Adipose tissue (tissue), 3 donors: ENCODE results near the gene GSK3A. TPM values are rescaled to one million over a fixed set of nuclear protein-coding genes. Genes with fewer than 3 reads are reported as not detected.
"Not testable (repeated sequence)": the region's sequence is repeated elsewhere in the genome, so short reads cannot be mapped to it uniquely, and the experiment has no call there.

Experiments used
- H3K27ac ChIP-seq: one replicate; pipeline ENCODE4 v1.5.1; 2013; ENCODE audit warnings: low read depth, low read length
- WGBS, 3 donors: extraction: QIAGEN DNeasy Blood & Tissue Kit; methylation state at CpG; one replicate each; pipeline ENCODE4 v1.1.7; 2013; 5-methylcytosine and 5-hydroxymethylcytosine counted together
- polyA plus RNA-seq, 3 donors: library from polyadenylated mRNA; stranded (reverse); fragments of 200-250 nt; gene quantifications; one replicate each; pipeline ENCODE4 v1.2.3, GENCODE V29; 2013
- donor health status: healthy with polysubstance abuse.
- donor health status: Bipolar disorder and iron deficiency.
- donor health status: healthy.

Gene GSK3A
- polyA plus RNA-seq, 3 donors, result 20.9 to 53.8 (median 37.3) TPM

DNA sequence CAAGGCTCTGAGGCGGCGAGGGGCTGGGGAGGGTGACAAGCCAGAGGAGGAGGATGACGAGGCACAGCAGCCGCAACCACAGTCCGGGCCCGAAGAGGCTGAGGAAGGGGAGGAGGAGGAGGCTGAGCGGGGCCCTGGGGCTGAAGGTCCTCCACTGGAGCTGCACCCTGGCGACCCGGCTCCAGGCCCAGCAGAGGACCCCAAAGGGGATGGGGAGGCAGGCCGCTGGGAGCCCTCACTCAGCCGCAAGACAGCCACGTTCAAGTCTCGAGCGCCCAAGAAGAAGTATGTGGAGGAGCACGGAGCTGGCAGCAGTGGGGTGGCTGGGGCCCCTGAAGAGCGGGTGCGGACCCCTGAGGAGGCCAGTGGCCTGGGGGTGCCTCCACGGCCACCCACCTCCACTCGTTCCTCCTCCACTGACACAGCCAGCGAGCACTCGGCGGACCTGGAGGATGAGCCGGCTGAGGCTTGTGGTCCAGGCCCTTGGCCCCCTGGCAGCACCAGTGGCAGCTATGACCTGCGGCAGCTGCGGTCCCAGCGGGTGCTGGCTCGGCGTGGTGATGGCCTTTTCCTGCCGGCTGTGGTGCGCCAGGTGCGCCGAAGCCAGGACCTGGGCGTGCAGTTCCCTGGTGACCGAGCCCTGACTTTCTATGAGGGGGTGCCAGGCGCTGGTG, 29.6 kb upstream of the GSK3A start:
- no peak overlapping the region for H3K27ac ChIP-seq
- WGBS, 3 donors, result 85 to 90% (median 89%) methylated on average over 33 to 35 of the region's 35 CpGs

DNA sequence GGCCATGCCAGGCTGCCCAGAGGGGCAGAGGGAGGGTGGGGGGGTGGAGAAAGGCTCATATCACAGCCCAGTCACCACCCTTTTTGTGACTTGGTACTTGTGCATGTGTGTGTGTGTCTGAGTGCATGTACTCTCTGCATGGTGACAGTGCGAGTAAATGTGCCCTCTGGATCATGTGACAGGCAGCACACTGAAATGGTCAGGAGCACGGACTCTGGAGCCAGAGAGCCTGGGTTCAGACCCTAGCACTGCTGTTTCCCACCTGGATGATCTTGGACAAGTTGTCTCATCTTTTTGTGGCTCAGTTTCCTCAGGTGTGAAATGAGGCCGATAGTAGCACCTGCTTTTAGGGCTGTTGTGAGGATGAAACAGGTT, 28.6 kb upstream of the GSK3A start:
- WGBS, 3 donors, result 46 to 65% (median 54%) methylated on average over 3 of the region's 3 CpGs

DNA sequence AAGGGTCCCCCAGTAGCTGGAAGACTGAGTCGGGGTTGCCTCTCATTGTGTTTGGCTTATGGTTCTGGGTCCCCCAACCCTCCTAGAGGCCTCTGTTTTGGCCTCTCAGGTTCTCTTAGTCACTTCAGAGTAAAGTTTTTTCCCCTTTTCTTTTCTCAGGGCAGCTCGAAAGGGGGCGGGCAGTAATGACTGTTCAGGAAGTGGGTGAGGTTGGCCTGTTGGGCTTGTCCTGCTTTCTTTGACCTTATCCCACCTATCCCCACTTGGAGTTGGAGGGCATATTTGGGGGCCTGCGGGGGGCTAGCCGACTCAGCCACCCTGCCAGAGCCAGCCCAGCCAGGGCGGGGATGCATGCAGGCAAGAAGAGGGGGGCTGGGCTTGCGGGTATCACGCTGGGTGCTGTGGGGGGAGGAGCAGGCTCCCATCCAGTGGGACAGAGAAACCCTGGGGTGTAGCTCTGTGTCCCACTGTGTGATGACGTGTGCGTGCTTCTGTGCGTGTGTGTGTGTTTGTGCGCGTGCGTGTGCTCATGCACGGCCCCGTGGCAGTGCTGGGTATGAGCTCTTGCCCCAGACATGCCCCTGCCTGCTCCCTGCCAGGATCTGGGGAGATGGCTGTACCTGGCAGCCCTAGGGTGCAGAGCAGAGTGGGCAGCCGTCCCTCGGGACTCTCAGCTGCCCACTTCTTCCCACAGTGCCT, 28.1 kb upstream of the GSK3A start:
- 6 to 9% (median 6%) methylated on average over 16 to 18 of the region's 18 CpGs for WGBS, 3 donors
- peak overlapping the region; percentile 45 for H3K27ac ChIP-seq

More for the DNA sequence above, 28.6 kb upstream of the GSK3A start:
- no peak overlapping the region for H3K27ac ChIP-seq

DNA sequence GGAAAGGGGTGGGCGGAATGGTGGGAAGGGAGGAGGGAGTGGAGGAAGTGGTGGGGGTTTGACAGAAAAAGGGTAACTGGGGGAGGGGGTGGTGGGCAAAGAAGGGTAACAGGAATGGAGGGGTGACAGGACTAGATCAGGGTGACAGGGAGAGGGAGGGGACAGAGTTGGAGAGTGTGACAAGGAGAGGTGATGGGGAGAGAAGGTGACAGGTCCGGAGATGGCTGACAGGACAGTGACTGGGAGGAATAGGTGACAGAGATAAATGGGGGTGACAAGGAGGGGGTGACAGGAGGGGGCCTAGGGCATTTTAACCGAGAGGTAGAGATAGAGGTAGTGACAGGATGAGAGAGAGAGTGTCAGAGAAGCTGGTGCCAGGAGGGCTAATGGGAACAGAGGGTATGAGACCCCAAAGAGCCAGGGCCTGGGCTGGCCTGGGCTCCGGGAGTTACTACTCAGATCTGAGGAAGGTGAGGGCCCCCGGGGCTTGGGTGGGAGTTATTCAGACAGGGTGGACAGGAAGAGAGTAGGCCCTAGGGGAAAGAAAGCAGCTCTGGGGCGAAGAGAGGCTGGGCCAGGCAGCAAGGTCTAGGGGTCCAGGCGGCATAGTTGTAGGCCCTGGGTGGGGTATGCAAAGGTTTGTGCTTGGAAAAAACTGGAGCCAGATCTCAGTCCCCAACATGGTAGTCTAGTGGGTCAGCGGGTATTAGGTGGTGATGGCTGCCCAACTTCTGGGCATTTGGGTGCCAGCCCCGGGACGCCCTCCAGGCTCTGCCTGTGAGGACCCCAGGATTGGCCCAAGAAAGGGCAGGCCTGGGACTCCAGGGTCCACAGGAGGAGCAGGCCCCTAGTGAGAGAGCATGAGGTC, 27.3 kb upstream of the GSK3A start:
- peak overlapping the region; percentile 45 for H3K27ac ChIP-seq
- 26 to 31% (median 31%) methylated on average over 10 of the region's 10 CpGs for WGBS, 3 donors

DNA sequence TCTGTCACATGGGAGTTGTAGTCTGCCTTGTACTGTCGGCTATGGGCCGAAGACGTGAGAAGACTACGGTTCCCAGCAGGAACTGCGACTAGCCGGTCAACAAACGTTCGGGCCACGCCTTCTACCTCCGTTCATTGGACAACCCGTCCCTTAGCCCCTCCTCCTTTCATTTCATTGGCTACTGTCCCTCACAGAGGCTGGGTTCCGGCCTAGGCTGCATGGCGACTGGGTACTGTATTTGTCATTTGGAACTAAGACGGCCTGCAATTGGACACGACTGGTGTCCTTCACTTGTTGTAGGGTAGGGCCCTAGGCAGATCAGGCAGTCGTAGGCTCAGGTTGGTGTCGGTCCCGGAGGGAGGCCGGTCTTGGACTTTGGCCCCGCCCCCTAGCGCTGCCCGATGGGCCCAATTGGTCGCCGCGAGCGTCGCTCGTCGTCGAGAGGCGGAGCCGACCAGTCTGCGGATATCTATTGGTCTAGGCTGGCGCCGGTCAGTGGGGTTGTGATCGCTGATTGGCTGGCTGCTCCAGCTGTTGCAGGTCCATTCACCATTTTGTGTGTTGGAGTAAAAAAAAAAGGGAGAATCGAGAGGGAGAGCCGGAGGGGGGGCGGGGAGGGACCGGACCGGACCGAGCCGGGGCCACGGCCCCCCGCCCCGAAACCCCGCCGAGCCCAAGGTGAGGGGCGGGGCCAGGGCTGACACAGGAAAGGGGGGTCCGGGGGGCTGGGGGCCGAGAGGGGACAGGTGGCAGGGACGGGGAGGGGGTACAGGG, 26.5 kb upstream of the GSK3A start, which contains the start of gene CIC:
Gene CIC (plus strand): TSS at position 549 of the 774 bp plus-strand sequence. CDS start 2,532 bp downstream, outside the sequence.
- H3K27ac ChIP-seq, result peak within 1 kb of the TSS; percentile 75
- 0 to 1% (median 0%) methylated on average over 42 to 52 of the region's 52 CpGs for WGBS, 3 donors

DNA sequence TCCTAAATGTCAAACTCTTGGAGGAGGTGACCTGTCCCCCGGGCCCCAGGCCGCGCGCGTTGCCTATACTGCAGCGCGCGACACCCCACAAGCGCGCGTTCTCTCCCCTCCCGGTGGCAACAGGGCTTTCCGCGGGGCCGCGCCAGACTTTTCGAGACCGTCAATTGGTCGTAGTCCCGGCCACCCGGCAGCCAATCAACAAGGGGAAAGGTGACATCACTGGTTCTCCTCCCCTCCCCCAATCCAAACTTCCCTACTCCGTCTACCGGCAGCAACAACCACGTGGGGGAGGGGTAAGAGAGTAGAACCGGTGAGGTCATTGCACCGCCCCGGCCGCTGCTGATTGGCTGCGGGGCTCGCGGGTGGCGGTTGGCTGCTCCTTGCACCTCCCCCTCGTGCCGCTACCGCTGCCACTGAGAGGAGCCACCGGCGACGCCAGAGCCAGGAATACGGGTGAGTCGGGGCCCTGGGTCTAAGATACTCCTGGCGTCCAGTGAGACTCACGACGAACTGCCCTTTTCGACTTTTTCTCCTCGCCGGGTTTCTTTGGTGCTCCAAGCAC, 25.8 kb upstream of the GSK3A start:
- 0 to 1% (median 0%) methylated on average over 45 to 46 of the region's 46 CpGs for WGBS, 3 donors
- H3K27ac ChIP-seq, result peak overlapping the region; percentile 75

DNA sequence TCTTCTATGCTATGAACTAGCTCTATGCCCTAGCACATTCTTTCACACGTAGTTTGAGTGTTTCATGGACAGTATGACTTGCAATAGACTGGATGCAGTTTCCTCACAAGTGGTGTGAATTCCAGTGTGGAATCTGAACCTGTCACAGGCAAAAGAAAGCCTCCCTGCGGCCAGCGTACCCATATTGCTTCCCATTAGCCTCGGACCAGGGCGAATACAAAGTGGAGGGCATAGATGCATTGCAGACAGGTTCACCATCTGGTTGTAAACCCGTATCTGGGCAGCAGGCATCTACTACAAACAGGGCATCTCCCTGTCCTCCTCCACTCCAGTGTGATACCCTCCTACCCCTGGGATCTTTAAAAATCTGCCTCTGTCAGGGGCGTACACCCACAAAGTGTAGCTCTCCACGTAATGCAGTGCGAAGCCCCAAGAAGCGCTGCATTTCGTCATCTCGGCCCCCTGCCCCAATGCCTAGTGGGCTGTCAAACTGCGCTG, 25.3 kb upstream of the GSK3A start:
- 6 to 9% (median 8%) methylated on average over 13 of the region's 13 CpGs for WGBS, 3 donors

DNA sequence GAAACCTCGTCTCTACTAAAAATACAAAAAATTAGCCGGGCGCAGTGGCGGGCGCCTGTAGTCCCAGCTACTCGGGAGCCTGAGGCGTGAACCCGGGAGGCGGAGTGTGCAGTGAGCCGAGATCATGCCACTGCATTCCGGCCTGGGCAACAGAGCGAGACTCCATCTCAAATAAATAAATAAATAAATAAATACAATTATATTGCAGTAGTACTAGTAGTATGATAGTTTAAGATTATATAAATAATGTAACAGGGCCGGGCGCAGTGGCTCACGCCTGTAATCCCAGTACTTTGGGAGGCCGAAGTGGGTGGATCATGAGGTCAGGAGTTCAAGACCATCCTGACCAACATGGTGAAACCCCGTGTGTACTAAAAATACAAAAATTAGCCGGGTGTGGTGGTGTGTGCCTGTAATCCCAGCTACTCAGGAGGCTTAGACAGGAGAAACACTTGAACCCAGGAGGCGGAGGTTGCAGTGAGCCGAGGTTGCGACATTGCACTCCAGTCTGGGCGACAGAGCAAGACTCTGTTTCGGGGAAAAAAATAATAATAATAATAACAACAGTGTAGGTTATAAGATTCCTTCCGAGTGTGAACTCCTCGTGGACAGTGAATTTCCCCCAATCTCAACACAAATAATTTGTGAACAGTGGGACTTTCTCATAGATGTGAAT, 24.7 kb upstream of the GSK3A start:
- WGBS, 3 donors, result 92 to 95% (median 93%) methylated on average over 22 to 25 of the region's 25 CpGs
- H3K27ac ChIP-seq, result not testable (repeated sequence)

More for the DNA sequence above, 25.3 kb upstream of the GSK3A start:
- no peak overlapping the region for H3K27ac ChIP-seq

DNA sequence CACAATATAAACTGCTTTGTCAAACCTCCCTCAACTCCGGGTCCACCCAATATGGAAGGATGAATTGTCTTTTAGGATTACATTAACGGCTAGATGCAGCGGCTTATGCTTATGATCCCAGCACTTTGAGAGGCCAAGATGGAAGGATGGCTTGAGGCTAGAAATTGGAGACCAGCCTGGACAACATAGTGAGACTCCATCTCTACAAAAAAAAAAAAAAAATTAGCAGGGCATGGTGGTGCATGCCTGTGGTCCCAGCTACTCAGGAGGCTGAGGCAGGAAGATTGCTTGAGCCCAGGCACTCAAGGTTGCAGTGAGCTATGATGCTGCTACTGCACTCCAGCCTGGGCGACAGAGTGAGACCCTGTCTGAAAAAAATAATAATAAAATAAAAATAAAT, 23.7 kb upstream of the GSK3A start:
- H3K27ac ChIP-seq, result not testable (repeated sequence)
- WGBS, 3 donors, result 91 to 93% (median 92%) methylated on average over 4 of the region's 4 CpGs

DNA sequence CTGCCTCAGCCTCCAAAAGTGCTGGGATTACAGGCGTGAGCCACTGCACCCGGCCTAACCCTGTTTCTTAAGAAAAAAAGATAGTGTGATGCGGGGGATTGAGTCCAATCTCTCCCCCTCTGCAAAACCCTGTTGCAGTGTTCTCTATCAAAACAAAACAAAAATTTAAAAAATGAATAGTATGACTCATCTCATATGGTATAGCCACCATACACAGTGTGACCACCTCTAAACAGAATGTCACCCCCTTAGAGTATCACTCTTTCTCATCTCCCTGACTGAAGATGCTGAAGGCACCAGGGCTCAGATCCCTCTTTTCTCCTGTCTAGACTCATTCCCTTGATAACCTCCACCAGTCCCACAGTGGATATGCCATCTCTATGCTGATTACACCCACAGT, 19.4 kb upstream of the GSK3A start:
- no peak overlapping the region for H3K27ac ChIP-seq
- WGBS, 3 donors, result 92 to 97% (median 92%) methylated on average over 3 of the region's 3 CpGs

DNA sequence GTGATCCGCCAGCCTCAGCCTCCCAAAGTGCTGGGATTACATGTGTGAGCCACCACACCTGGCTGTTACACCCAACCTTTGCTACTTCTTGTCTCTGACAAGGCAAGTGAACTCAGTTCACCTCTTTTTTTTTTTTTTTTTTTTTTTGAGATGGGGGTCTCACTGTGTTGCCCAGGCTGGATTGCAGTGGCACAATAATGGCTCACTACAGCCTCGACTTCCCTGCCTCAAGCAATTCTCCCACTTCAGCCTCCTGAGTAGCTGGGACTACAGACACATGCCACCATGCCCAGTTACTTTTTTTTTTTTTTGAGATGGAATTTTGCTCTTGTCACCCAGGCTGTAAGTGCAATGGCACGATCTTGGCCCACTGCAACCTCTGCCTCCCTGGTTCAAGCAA, 15.4 kb upstream of the GSK3A start:
- WGBS, 3 donors, result 73 to 96% (median 85%) methylated on average over 3 of the region's 3 CpGs
- H3K27ac ChIP-seq, result not testable (repeated sequence)

DNA sequence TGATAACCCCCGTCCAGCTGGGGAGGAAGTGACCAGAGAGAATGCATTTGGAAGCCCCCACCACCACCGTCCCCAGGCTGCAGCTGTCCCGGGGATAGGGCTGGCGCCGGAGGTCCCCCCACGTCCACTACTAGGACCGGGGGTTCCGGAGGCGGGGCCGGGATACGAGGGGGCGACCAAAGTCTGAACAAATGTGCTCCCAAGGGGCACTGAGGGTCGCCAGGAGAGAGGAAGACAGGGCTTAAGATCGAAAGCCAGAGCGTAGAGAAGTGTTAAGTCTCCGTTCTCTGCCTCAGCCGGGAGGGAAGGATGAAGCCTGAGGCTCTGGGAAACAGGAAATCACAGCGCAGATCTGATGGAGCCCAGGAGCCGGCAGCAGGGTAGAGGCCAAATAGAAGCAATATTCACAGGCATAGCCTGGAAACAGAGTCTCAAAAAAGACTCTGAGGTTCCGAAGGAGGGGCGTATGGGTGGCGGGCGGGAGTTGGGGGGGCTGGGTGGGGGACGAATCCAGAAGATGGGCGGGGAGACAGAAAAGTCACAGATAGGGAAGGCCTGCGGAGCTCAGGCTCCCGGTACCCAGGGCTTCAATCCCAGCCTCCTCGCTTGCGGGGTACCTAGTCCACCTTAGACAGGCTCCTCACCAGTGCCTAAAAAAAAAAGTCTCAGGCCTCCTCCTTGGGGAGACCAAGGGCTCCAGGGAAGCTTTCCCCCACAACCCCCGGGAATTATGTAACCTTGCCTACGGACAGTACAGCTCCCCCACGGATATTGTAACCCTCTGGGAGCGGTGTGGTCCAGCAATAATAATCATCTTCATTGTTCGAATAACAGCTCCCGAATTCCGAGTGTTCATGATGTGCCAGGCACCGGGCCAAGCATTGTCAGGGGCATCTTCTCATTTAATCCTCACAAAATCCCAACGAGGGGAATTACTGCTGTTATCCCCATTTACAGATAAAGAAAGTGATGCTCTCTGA, 13.7 kb upstream of the GSK3A start:
- WGBS, 3 donors, result 8 to 11% (median 8%) methylated on average over 38 of the region's 38 CpGs
- no peak overlapping the region for H3K27ac ChIP-seq

DNA sequence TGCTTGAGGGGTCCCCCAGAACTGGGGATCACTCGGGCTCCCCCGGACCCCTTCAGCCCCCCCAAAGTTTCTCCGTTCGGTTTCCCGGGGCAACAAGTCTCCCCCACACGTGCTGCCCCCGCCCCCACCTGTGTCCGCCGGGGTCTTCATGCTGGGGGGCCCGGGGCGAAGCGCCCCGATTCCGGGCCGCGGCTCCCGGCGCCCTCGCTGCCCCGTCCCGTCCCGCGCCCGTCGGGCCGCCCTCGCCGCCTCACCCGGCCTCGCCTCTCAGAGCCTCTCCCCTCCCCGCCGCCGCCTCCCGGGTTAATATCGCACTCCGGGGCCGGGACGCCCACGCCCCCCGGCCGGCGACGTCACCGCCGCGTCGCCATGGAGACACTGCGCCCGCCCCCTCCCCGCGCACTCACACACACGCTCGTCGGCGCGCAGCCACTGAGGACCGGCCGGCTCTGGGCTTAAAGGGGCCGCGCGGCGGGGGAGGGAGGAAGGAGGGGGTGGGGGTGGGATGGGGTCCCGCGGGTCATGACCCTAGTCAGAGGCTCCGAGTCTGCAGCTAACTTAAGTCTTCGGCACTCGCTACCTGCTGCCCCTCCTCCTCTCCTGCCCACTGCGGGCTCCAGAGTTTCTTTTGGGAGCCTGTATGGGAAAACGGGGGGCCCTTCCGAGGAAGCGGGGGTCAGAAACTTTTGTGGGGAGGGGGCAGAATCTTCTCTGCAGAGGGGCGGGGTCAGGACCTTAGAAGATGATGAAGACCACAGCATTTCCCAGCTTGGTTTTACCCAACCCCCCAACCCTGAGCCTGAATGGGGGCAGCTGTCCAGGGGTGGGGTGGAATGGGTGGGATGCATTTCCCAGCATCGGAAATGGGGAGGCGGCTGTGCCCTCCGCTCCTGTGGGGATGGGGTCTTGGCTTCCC, 12.7 kb upstream of the GSK3A start, which contains the start of gene ERF:
Gene ERF (minus strand): TSS at position 279 of the 916 bp plus-strand sequence. CDS start 129 bp downstream, at position 150.
- WGBS, 3 donors, result 0 to 1% (median 0%) methylated on average over 43 to 75 of the region's 75 CpGs
- peak within 1 kb of the TSS; percentile 91 for H3K27ac ChIP-seq

DNA sequence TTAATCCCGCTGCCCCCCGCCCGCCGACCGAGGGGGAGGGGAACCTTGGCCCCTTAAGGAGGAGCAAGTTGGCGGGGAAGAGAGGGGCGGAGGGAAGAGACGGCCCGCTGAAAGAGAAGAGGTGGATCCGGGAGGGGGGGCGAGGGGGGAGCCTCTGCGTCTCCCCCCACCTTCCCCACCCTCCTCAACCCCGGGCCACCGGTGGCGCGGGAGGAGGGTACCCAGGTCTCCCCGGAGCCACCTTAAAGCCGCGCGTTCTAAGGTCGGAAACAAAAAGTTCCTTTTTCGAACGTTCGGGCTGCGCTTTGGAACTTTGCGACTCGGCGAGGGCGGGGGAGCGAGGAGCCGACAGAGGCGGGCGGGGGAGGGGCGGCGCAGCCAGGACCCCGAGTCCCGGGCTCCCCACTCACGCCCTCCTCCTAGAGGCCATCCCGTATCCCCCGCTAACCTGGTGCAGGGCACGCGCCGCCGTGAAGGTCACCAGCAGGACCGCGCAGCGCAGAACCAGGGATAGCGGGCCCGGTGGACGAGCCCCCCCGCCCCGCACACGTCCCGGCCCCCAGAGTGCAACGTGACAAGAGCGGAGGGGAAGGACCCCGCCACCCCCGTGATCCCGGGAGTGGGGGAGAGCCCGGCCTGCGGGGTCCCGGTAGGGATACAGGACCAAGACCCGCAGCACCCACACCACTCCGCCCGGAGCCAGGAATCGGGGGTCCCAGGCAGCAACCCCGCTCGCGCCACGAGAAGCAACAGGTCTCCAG, 11.9 kb upstream of the GSK3A start:
- WGBS, 3 donors, result 0% methylated on average over 55 to 70 of the region's 70 CpGs
- peak overlapping the region; percentile 91 for H3K27ac ChIP-seq
